HFFc6 (cell line): ENCODE measurements around the gene MYO1F. TPM values are rescaled to one million over a fixed set of nuclear protein-coding genes. Genes with fewer than 3 reads are reported as not detected.

Experiments
- DNase-seq: peaks from one replicate; pipeline ENCODE4 v3.0.0-alpha.2; 2018
- H3K27ac Mint-ChIP-seq: 2 replicates; pipeline ENCODE4 v1.8.0; 2020; ENCODE audit warnings: mild to moderate bottlenecking, mixed read lengths
- H3K27me3 Mint-ChIP-seq: 2 replicates; pipeline ENCODE4 v1.8.0; 2021; ENCODE audit warnings: mild to moderate bottlenecking, moderate library complexity, mixed read lengths; ENCODE audit not compliant: insufficient read depth
- H3K36me3 Mint-ChIP-seq: 2 replicates; pipeline ENCODE4 v1.8.0; 2021; ENCODE audit warnings: low read depth, mixed read lengths
- H3K4me1 Mint-ChIP-seq: 2 replicates; pipeline ENCODE4 v1.8.0; 2020; ENCODE audit warnings: low read depth, mixed read lengths
- H3K4me3 Mint-ChIP-seq: 2 replicates; pipeline ENCODE4 v1.8.0; 2020; ENCODE audit warnings: mild to moderate bottlenecking, moderate library complexity, mixed read lengths
- H3K9me3 Mint-ChIP-seq: 2 replicates; pipeline ENCODE4 v1.8.0; 2020; ENCODE audit warnings: mild to moderate bottlenecking, mixed read lengths
- CTCF ChIP-seq: fragments of 200-600 bp; sonication (generic); IDR thresholded peaks from 2 replicates; pipeline ENCODE4 v1.5.0; 2021; ENCODE audit warnings: antibody characterized with exemption, mild to moderate bottlenecking
- total RNA-seq, 6 experiments: library from RNA; stranded (reverse); fragmentation: NEBNext Ultra II Directional; extraction: Animal tissue kit (Norgen Biotek cat#: 25700); gene quantifications; 2 replicates in 1 of 6; 3 replicates in 5 of 6; pipeline ENCODE4 v1.2.3, GENCODE V29; 2021

MYO1F gene
- total RNA-seq, 6 experiments from 2014 or later: 0.09 to 0.28 (median 0.19) TPM

- H3K4me3 Mint-ChIP-seq: no peak overlapping the region; the same call in 1 of the 2 replicates
- no peaks in the 10 kb centered on the region for H3K36me3 Mint-ChIP-seq
- no peaks in the 10 kb centered on the region for H3K9me3 Mint-ChIP-seq
- H3K27me3 Mint-ChIP-seq: peaks cover 2% of the 10 kb centered on the region
- peaks cover 41% of the 10 kb centered on the region for H3K4me1 Mint-ChIP-seq
- no peak for TF ChIP-seq CTCF
- H3K27ac Mint-ChIP-seq: no peak overlapping the region
- DNase-seq: peak; percentile 10
Measured at GRCh38 chr19:8611877-8612806, 34.9 kb upstream of the MYO1F start.

- Mint-ChIP-seq H3K9me3 (no peaks in the 10 kb centered on the region), H3K27me3 (peaks cover 2% of the 10 kb centered on the region), H3K36me3 (no peaks in the 10 kb centered on the region), H3K27ac (no peak overlapping the region), H3K4me3 (no peak overlapping the region; the same call in 1 of the 2 replicates), H3K4me1 (peaks cover 43% of the 10 kb centered on the region)
- TF ChIP-seq CTCF: no peak
- no peak for DNase-seq
Measured at GRCh38 chr19:8611391-8611876, 34.2 kb upstream of the MYO1F start.

GRCh38 chr19:8610936-8611300 is 33.7 kb upstream of the MYO1F start:
- Mint-ChIP-seq H3K4me3 (no peak overlapping the region), H3K9me3 (no peaks in the 10 kb centered on the region), H3K36me3 (no peaks in the 10 kb centered on the region), H3K27ac (no peak overlapping the region), H3K4me1 (peaks cover 43% of the 10 kb centered on the region), H3K27me3 (peaks cover 2% of the 10 kb centered on the region)
- no peak for DNase-seq
- TF ChIP-seq CTCF: no peak

GRCh38 chr19:8610041-8610935 is 33.0 kb upstream of the MYO1F start, which contains the start of gene ADAMTS10:
TSS of gene ADAMTS10 (minus strand) at chr19:8610715. CDS start at chr19:8605710, 5,005 bp downstream.
- peak within 1 kb of the TSS; percentile 84 for H3K4me3 Mint-ChIP-seq
- H3K27me3 Mint-ChIP-seq: peaks cover 2% of the 10 kb centered on the region; the same call in 1 of the 2 replicates
- peak within 1 kb of the TSS; percentile 53 for H3K27ac Mint-ChIP-seq

More at GRCh38 chr19:8610041-8610935, 33.0 kb upstream of the MYO1F start, which contains the start of gene ADAMTS10:
- H3K36me3 Mint-ChIP-seq: no peaks in the 10 kb centered on the region
- H3K9me3 Mint-ChIP-seq: no peaks in the 10 kb centered on the region
- peaks cover 38% of the 10 kb centered on the region for H3K4me1 Mint-ChIP-seq
- no peak for DNase-seq
- TF ChIP-seq CTCF: no peak
